Caki2 (cell line): ENCODE data around the gene BYSL. TPM values are rescaled to one million over a fixed set of nuclear protein-coding genes. Genes with fewer than 3 reads are reported as not detected.

Experiments
- DNase-seq: peaks from one replicate; pipeline ENCODE4 v3.0.0-alpha.2; 2015; ENCODE audit warnings: low read depth
- in situ Hi-C: cut with HindIII; loops from 2 replicates; pipeline ENCODE4 v1.10.0; 2016; ENCODE audit warnings: low sequenced_read_pairs, low pct_unique_long_range_greater_than_20kb, mixed read lengths
- total RNA-seq: library from RNA; depleted of rRNA; stranded (reverse); fragments of >200 nt; shearing (Covaris generic); gene quantifications from 2 replicates; pipeline ENCODE4 v1.2.3, GENCODE V29; 2014; ENCODE audit warnings: low replicate concordance

The BYSL gene
- total RNA-seq, 1 experiment from 2014 or later: 161 TPM

DNA sequence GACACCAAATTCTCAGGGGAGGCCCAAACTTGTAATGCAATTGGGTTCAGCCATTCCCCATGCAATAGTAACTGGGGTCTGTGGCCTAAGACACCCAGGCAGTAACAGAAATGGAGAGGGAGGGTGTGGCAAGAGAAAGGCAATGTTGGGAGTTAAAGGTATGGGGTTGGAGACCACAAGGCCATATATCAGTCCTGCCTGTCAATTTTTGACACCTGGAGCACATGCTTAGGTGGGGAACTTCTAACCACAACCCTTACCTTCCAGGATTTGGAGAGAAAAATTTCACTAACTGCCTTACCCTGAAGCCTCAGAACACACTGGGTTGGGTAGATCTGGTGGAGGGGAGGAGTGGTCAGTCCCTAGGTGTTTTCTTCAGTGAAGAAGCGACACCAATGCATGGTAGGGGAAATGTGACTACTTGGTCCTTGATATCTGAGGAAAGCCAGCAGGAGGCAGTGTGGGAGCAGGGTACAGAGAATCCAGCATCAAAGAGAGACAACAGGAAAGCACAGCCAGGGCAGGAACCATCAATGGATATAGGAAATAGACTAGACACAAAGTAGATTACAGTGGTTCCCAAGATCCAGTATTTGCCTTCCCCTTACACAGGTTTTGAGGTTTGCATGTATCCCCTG, 19.3 kb upstream of the BYSL start:
- no peak for DNase-seq
- in situ Hi-C loops: no loop called here

DNA sequence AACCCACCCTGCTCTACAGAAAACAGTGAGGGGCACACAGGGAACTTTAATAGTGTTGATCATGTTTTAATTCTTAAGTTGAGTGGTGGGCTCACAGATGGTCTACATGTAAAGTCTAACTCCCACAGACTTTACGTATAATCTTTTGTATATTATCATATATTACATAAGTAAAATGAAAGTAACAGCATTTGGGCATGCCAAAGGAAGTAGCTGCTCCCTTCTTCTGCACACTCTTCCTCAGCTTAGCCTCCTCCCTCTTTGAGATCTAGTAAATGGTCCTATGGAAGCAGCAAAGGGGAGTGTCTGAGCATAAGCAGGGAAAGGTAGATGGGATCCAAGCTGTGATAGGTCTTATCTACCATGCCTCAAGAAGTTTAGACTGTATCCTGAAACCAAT, 11.6 kb upstream of the BYSL start:
- in situ Hi-C loops: no loop called here
- no peak for DNase-seq

GRCh38 chr6:41914343-41914742, 7.0 kb upstream of the BYSL start:
- in situ Hi-C loops: no loop called here
- no peak for DNase-seq

DNA sequence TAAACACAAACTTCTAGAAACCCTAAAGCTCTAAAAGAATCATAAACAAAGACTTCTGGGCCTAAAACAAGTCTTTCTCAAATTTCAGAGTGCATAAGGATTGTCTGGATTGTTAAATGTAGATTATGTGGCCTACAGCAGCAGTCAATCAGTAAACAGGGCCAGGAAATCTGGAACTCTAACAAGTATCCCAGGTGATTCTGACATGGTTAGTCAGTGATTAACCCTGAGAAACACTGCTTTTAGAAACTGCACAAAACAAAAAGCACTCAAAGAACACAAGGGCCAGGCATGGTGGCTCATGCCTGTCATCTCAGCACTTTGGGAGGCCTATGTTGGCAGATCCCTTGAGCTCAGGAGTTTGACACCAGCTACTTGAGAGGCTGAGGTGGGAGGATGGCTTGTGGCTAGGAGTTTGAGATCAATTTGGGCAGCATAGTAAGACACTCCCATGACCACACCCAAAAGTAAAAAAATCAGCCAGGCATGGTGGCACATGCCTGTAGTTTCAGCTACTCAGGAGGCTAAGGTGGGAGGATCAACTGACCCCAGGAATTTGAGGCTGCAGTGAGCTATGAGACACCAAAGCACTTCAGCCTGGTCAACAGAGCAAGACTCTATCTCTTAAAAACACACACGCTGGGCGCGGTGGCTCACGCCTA, 6.3 kb upstream of the BYSL start:
- DNase-seq: peak; percentile 72
- in situ Hi-C loops: no loop called here

DNA sequence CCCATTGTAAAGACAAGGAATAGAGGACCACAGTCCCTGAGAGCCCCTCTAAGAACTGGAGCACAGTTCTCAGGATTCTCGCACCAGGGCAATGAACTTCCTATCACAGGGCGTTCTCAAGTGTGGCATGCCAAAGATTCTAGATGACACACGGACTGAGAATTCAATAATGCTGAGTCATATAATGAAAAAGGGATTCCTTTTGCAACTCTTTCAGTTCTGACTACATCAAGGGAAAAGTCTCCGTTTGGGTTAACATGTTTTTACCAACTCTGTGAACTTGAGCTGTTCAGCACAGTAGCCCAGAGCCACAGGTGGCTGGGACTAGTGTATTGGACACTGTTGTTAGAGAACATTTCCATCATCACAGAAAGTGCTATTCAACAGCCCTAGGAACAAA, 3.8 kb upstream of the BYSL start:
- in situ Hi-C loops: no loop called here

GRCh38 chr6:41921712-41921998, 356 bp downstream of the BYSL start:
- DNase-seq: no peak
- in situ Hi-C loops: no loop called here

More for the DNA sequence above, 3.8 kb upstream of the BYSL start:
- DNase-seq: peak; percentile 90

- in situ Hi-C loops: no loop called here
- DNase-seq: no peak
These were observed 855 bp downstream of the BYSL start for GRCh38 chr6:41922154-41922553.

DNA sequence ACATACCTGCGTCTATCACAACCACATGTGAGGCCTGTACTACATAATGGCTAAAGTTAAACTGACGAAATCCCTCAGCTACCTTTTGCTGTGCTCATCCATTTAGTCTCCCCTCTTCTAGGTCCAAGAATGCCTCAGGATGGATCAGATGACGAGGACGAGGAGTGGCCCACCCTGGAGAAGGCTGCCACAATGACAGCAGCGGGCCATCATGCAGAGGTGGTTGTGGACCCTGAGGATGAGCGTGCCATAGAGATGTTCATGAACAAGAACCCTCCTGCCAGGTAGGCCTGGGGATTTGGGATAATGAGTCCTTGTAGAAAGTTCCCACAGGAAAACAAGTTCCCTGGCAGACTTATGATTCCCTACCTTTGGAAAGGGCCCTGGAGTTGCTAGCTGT, 6.0 kb downstream of the BYSL start:
- DNase-seq: no peak
- in situ Hi-C loops: loop anchor here (25.0 kb wide), 1 partner anchor 110 kb away; no protein-coding TSS in a partner anchor

GRCh38 chr6:41929924-41930323, 8.6 kb downstream of the BYSL start:
- in situ Hi-C loops: loop anchor here (25.0 kb wide), 1 partner anchor 107 kb away; no protein-coding TSS in a partner anchor
- no peak for DNase-seq

GRCh38 chr6:41931792-41932191, 10.5 kb downstream of the BYSL start:
- DNase-seq: no peak
- in situ Hi-C loops: loop anchor here (25.0 kb wide), 1 partner anchor 106 kb away; no protein-coding TSS in a partner anchor

DNA sequence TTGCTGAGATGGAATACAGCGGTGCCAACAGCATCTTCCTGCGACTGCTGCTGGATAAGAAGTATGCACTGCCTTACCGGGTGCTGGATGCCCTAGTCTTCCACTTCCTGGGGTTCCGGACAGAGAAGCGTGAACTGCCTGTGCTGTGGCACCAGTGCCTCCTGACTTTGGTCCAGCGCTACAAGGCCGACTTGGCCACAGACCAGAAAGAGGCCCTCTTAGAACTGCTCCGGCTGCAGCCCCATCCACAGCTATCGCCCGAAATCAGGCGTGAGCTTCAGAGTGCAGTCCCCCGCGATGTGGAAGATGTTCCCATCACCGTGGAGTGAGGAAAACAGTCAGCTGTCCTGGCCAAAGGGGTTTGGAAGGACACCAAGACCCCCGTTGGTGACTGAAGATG, 11.1 kb downstream of the BYSL start:
- in situ Hi-C loops: loop anchor here (25.0 kb wide), 1 partner anchor 105 kb away; no protein-coding TSS in a partner anchor
- DNase-seq: no peak

DNA sequence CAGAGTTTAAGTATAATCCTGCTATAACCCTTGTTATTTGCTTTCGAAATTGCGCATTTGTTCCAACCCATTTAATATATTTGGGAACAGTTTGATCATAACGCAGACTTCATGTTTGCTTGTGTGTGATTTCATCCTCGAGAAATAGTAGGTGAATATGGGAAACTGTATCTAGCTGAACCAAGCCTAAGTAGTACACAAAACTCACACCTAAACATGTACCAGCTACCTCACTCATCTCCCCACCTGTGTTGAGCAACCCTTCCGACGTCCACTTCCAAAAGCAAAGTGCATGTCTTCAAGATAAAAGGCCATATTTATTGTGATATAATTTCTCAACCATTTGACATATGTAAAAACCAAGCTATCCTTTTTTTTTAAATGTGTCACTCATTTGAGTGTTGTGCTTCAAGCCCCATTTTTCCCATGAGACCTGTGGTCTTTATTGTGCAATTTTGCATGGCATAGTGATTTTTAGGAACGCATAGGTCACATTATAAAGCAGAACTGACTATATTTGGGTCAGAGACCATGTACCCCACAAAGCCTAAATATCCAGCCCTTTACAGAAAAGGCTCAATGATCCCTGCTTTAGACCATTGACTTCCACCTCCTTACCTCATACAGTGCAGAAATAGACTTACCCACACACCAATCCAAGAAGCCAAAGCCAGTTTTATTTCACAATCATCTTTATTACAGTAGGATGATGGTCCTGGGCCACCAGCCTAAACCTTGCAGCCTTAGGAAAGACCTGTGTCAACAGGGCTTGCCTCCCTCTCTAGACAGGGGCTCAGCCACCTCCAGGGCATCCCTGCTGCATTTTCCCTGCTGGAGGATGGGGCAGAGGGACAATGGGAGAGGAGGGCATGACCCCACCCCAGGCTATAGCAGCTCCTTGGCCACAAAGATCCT, 13.2 kb downstream of the BYSL start:
- in situ Hi-C loops: loop anchor here (25.0 kb wide), 1 partner anchor 103 kb away; no protein-coding TSS in a partner anchor
- no peak for DNase-seq

DNA sequence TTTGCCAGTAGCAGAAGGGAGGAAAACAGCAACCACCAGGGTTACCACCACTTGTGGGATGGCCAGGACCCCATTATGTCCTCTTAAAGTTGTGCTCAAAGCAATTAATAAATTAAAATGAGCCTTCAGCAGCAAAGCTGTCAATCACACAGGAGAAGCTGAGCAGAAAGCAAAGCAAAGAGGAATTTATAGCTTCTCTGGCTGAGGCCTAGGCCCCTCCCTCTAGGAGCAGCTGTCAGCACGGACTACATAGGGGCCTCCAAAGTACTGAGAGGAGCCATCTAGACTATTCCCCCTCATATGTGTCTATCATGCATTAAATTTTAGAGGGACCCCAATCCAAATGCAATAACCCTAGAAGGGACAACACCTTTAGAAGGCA, 13.9 kb downstream of the BYSL start:
- DNase-seq: no peak
- in situ Hi-C loops: loop anchor here (25.0 kb wide), 1 partner anchor 102 kb away; no protein-coding TSS in a partner anchor

DNA sequence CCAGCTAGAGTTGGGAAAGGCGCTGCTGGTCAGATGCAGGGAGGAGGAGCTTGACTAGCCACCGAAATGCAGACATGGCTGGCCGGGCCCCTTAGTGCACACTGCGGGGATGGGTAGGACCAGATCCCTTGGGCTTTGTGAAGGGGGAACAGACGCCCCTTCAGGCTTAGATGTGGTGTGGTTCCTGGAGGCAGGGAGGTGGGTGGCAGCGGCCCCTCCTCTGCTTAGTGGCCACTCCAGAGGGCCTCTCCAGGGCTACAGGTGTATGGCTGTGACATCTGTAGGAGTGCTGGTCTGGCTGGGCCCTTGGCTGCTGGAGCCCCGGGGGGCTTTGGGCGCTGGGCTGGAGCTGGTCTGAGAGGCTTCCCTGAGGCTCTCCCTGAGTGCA, 14.4 kb downstream of the BYSL start:
- DNase-seq: no peak
- in situ Hi-C loops: loop anchor here (25.0 kb wide), 1 partner anchor 102 kb away; no protein-coding TSS in a partner anchor

GRCh38 chr6:41936073-41936837, 15.0 kb downstream of the BYSL start:
- DNase-seq: peak; percentile 86
- in situ Hi-C loops: loop anchor here (25.0 kb wide), 1 partner anchor 101 kb away; no protein-coding TSS in a partner anchor

DNA sequence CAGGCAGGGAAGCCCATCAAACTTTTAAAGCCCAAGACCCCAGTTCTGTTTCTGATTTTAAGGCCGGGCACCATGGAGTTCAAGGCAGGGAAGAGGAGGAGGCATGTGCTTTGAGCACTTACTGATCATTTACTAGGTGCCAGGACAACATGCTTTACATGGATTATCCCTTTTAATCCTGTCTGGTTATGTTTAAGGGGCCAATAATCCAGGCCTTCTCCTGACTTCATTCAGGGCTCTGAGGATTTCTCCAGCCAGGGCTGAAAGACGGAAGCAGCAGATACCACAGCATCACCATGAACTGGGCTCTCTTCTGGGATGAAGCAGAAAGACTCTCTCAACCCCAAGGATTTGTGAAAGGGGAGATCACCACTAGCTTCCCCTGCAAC, 16.2 kb downstream of the BYSL start:
- in situ Hi-C loops: loop anchor here (25.0 kb wide), 1 partner anchor 100 kb away; no protein-coding TSS in a partner anchor
- DNase-seq: no peak

DNA sequence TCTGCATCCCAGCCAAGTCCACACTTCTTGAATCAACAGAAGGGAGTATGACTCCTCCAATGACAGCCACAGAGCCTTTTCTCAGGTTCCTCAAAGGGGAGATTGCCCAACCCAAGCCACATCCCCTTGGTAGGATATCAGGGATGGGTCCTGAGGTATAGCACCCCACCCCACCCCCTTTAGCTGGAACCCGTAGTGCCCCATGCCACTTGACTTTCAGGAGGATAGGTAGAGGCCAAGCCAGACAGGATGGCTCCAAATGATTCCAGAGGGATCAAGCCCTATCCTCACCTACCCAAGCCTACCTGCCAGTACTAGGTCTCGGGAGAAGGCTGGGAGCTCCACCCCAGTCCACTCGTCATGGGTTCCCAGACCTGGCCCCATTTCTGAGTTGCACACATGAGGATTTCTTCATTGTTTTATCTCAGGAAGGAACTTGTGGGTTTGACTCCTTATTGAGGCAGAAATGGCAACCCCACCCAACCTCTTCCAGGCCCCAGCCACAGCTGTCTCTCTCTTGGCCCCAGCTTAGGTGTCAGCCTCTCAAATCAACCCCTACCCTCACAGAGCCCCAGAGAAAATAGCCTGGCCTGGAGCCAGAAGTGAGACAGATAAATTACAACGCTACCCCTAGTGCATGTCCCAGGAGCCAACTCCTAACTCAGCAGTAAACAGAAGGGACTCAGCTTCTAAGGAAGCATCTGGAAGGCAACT, 16.7 kb downstream of the BYSL start:
- in situ Hi-C loops: loop anchor here (25.0 kb wide), 1 partner anchor 99 kb away; no protein-coding TSS in a partner anchor
- no peak for DNase-seq
